A673 (cell line): Measurements from ENCODE around the gene CHD2. TPM values are rescaled to one million over a fixed set of nuclear protein-coding genes. Genes with fewer than 3 reads are reported as not detected.

Source experiments
- BruUV-seq: library from RNA; stranded (reverse); fragments of 400-500 nt; replicated peaks from 2 replicates; lab custom pipeline; 2021; lab: Mats Ljungman, UMichigan
- CTCF ChIA-PET: fragments of 300-600 bp; sonication (Branson Sonifier 250); formaldehyde crosslinking; loops from one replicate; lab custom pipeline; 2022; ENCODE audit warnings: antibody characterized with exemption; lab: Charles Lee
- POLR2A ChIA-PET: fragments of 300-600 bp; sonication (Branson Sonifier 250); formaldehyde crosslinking; loops from one replicate; lab custom pipeline; 2022; ENCODE audit warnings: antibody characterized with exemption; ENCODE audit not compliant: low non-redundant PET; lab: Charles Lee
- DNase-seq: peaks from one replicate; pipeline ENCODE4 v3.0.0-alpha.2; 2015; ENCODE audit warnings: low spot score
- H3K27ac ChIP-seq: fragments of 200-600 bp; sonication (generic); 2 replicates; pipeline ENCODE4 v1.5.1; 2016; ENCODE audit warnings: mixed run types, low read depth, mild to moderate bottlenecking, mixed read lengths, antibody characterized with exemption, low read length; ENCODE audit not compliant: poor library complexity, severe bottlenecking
- H3K27me3 ChIP-seq: fragments of 200-600 bp; sonication (generic); replicated peaks from 2 replicates; pipeline ENCODE4 v1.6.1; 2017; ENCODE audit warnings: mixed run types, low read depth, mild to moderate bottlenecking, mixed read lengths, antibody characterized with exemption, low read length; ENCODE audit not compliant: insufficient read depth, poor library complexity
- H3K36me3 ChIP-seq: fragments of 200-600 bp; sonication (generic); 2 replicates; pipeline ENCODE4 v1.6.1; 2016; ENCODE audit warnings: mixed run types, mild to moderate bottlenecking, mixed read lengths, antibody characterized with exemption, low read length; ENCODE audit not compliant: insufficient read depth, poor library complexity, severe bottlenecking
- H3K4me1 ChIP-seq: fragments of 200-600 bp; sonication (generic); 2 replicates; pipeline ENCODE4 v1.6.1; 2017; ENCODE audit warnings: mixed run types, mild to moderate bottlenecking, mixed read lengths, antibody characterized with exemption, low read length; ENCODE audit not compliant: insufficient read depth, poor library complexity, severe bottlenecking
- H3K4me3 ChIP-seq: fragments of 200-600 bp; sonication (generic); 2 replicates; pipeline ENCODE4 v1.5.1; 2016; ENCODE audit warnings: low read depth, mixed run types, mild to moderate bottlenecking, mixed read lengths, low read length; ENCODE audit not compliant: poor library complexity, severe bottlenecking
- H3K9me3 ChIP-seq: fragments of 200-600 bp; sonication (generic); 2 replicates; pipeline ENCODE4 v1.6.1; 2016; ENCODE audit warnings: mixed run types, low read depth, mild to moderate bottlenecking, mixed read lengths, antibody characterized with exemption, low read length; ENCODE audit not compliant: poor library complexity, severe bottlenecking
- CTCF ChIP-seq: fragments of 300-800, 200-600 bp; sonication (generic); conservative IDR thresholded peaks from 2 replicates; pipeline ENCODE4 v1.5.1; 2017; ENCODE audit warnings: low read depth, mild to moderate bottlenecking, antibody characterized with exemption, low read length, moderate library complexity, mixed read lengths
- EZH2 ChIP-seq: fragments of 200-600 bp; sonication (generic); IDR thresholded peaks from 2 replicates; pipeline ENCODE4 v1.6.1; 2017; ENCODE audit warnings: borderline replicate concordance, low read depth, mild to moderate bottlenecking, mixed read lengths, antibody characterized with exemption, low read length; ENCODE audit not compliant: poor library complexity, severe bottlenecking
- intact Hi-C: fragments of 100-400 bp; cut with micrococcal nuclease; formaldehyde crosslinking; loops from one replicate; pipeline ENCODE4 v1.10.0; 2022; ENCODE audit not compliant: unreplicated experiment
- total RNA-seq: library from RNA; stranded (reverse); gene quantifications from 2 replicates; pipeline ENCODE4 v1.2.3, GENCODE V29; 2021

CHD2 gene
- total RNA-seq, 1 experiment from 2014 or later, result 75.7 TPM

GRCh38 chr15:92903631-92903965, 3.5 kb downstream of the CHD2 start:
- CTCF ChIA-PET, result interaction anchor here (0.6 kb wide), 1 partner anchor 105 kb away, joined by 4 read pairs; no protein-coding TSS in a partner anchor
- POLR2A ChIA-PET, result interaction anchor here (0.6 to 1.6 kb wide), 2 partner anchors 21 to 153 kb away, joined by 5 read pairs; no protein-coding TSS in a partner anchor
- Histone ChIP-seq H3K9me3 (no peaks in the 10 kb centered on the region), H3K27ac (peak overlapping the region; percentile 99), H3K36me3 (peaks cover 30% of the 10 kb centered on the region), H3K27me3 (no peaks in the 10 kb centered on the region), H3K4me1 (peaks cover 34% of the 10 kb centered on the region), H3K4me3 (peak overlapping the region; percentile 68)
- TF ChIP-seq CTCF (no peak), EZH2 (no peak)
- TSS peak; percentile 96 for BruUV-seq
- no peak for DNase-seq
- intact Hi-C loops, result loop anchor here (5.0 kb wide), 1 partner anchor 96 kb away; no protein-coding TSS in a partner anchor

- intact Hi-C loops, result loop anchor here (5.0 kb wide), 1 partner anchor 97 kb away; no protein-coding TSS in a partner anchor
- H3K9me3 ChIP-seq, result no peaks in the 10 kb centered on the region
- H3K27me3 ChIP-seq, result no peaks in the 10 kb centered on the region
- peak overlapping the region; percentile 99 for H3K27ac ChIP-seq
- DNase-seq, result peak; percentile 99
- TF ChIP-seq EZH2, result no peak
- CTCF ChIA-PET, result interaction anchor here (0.6 kb wide), 1 partner anchor 106 kb away, joined by 4 read pairs; no protein-coding TSS in a partner anchor
- no TSS peak for BruUV-seq
- peaks cover 40% of the 10 kb centered on the region for H3K4me1 ChIP-seq
- peak overlapping the region; percentile 68 for H3K4me3 ChIP-seq
- H3K36me3 ChIP-seq, result peaks cover 25% of the 10 kb centered on the region
- POLR2A ChIA-PET, result interaction anchor here (0.6 to 1.6 kb wide), 2 partner anchors 22 to 153 kb away, joined by 5 read pairs; no protein-coding TSS in a partner anchor
These were observed 4.0 kb downstream of the CHD2 start for GRCh38 chr15:92903966-92904721.

- Histone ChIP-seq H3K27me3 (no peaks in the 10 kb centered on the region), H3K36me3 (peaks cover 25% of the 10 kb centered on the region), H3K4me3 (peak overlapping the region; percentile 68), H3K27ac (peak overlapping the region; percentile 99), H3K9me3 (no peaks in the 10 kb centered on the region), H3K4me1 (peaks cover 46% of the 10 kb centered on the region)
- BruUV-seq, result TSS peak; percentile 3
- intact Hi-C loops, result loop anchor here (5.0 kb wide), 1 partner anchor 98 kb away; no protein-coding TSS in a partner anchor
- ChIA-PET CTCF (no interaction called here), POLR2A (no interaction called here)
- TF ChIP-seq EZH2 (no peak), CTCF (no peak)
- no peak for DNase-seq
These were observed 4.8 kb downstream of the CHD2 start for GRCh38 chr15:92904722-92905571.
